Psoas muscle (tissue), 8 donors: ENCODE results near the gene MRPL47. TPM values are rescaled to one million over a fixed set of nuclear protein-coding genes. Genes with fewer than 3 reads are reported as not detected.

Experiments used
- ATAC-seq, 4 donors: fragments of 200-7000 bp; cut with Tn5 transposase; one replicate each; pipeline ENCODE4 v1.9.1; 2020; ENCODE audit warnings: moderate library complexity in 3 of 4, mild to moderate bottlenecking in 2 of 4
- DNase-seq, 2 donors: peaks; one replicate each; pipeline ENCODE4 v3.0.0-alpha.2; 2020
- H3K27ac ChIP-seq: fragments of 200-600 bp; one replicate; pipeline ENCODE4 v1.8.0; 2022
- H3K27me3 ChIP-seq, 3 donors: fragments of 200-600 bp in 1 of 3; one replicate each; pipeline versions ENCODE4 v1.6.1 to v1.8.0; 2013 to 2022; ENCODE audit warnings: low read length in 2 of 3, mild to moderate bottlenecking in 2 of 3, moderate library complexity in 1 of 3; ENCODE audit not compliant: insufficient read depth in 3 of 3
- H3K36me3 ChIP-seq, 2 donors: fragments of 200-600 bp in 1 of 2; one replicate each; pipeline versions ENCODE4 v1.6.1 to v1.8.0; 2013 to 2022; ENCODE audit warnings: low read depth in 1 of 2, mild to moderate bottlenecking in 1 of 2, moderate library complexity in 1 of 2; ENCODE audit not compliant: insufficient read depth in 1 of 2
- H3K4me1 ChIP-seq: fragments of 200-600 bp; one replicate; pipeline ENCODE4 v1.8.0; 2022
- H3K4me3 ChIP-seq: fragments of 200-600 bp; one replicate; pipeline ENCODE4 v1.8.0; 2022; ENCODE audit warnings: mild to moderate bottlenecking
- H3K9me3 ChIP-seq: fragments of 200-600 bp; one replicate; pipeline ENCODE4 v1.8.0; 2022
- WGBS, 3 donors: extraction: QIAGEN DNeasy Blood & Tissue Kit; methylation state at CpG; one replicate each; pipeline versions ENCODE4 v1.1.6 to v1.1.7; 2013; 5-methylcytosine and 5-hydroxymethylcytosine counted together
- intact Hi-C, 2 donors: fragments of 100-400 bp; cut with DNase I; formaldehyde crosslinking; loops; one replicate each; pipeline versions ENCODE4 v1.11.0 to v1.14.2; 2022
- polyA plus RNA-seq, 3 donors: library from polyadenylated mRNA; stranded (reverse); fragments of 200-250 nt; gene quantifications; one replicate each; pipeline ENCODE4 v1.2.3, GENCODE V29; 2013
- total RNA-seq, 4 donors: library from RNA; stranded (reverse); fragmentation: NEBNext Ultra II Directional in 2 of 4; extraction: Animal tissue kit (Norgen Biotek cat#: 25700) in 2 of 4; gene quantifications; one replicate each; pipeline versions ENCODE4 v1.2.1 to v1.2.4, GENCODE V29; 2021 to 2023
- TF ChIP-seq, protein P1 (sequence below): fragments of 200-600 bp; IDR thresholded peaks from one replicate; pipeline ENCODE4 v1.8.0; 2022; ENCODE audit warnings: antibody characterized with exemption
- donor health status: healthy with polysubstance abuse.
- donor health status: DM: no; HTN: no; CAD: no; lungs with moderate emphysema.
- donor health status: Bipolar disorder and iron deficiency.
- donor health status: healthy.
- donor health status: DM: yes; HTN: yes; CAD: no.
- donor health status: DM: no; HTN: no; CAD: no.
- donor health status: DM: no; HTN: no; CAD: no.
- donor health status: DM: yes; HTN: yes; CAD: no.

Gene MRPL47
- total and polyA plus RNA-seq, 7 donors, result 29.4 to 108 (median 62.6) TPM

DNA sequence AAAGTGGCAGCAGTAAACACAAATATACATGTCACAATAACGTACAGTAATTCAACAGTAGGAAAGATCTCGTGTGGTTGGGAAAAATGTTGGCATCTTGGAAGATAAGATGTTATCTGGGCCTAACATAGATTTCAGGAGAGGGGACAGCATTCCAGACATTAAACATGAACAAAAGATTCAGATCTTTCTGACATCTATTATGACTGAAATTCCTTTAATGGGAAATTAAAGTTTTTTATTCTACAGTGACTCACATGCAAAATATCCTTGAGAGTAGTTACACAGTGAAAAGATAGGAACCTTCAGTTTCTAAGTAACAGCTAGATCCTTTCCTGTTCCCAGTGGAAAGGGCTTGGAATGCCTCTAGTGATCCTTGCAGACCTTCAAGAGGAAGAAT is 9.4 kb upstream of the MRPL47 start:
- TF ChIP-seq, protein P1, sequence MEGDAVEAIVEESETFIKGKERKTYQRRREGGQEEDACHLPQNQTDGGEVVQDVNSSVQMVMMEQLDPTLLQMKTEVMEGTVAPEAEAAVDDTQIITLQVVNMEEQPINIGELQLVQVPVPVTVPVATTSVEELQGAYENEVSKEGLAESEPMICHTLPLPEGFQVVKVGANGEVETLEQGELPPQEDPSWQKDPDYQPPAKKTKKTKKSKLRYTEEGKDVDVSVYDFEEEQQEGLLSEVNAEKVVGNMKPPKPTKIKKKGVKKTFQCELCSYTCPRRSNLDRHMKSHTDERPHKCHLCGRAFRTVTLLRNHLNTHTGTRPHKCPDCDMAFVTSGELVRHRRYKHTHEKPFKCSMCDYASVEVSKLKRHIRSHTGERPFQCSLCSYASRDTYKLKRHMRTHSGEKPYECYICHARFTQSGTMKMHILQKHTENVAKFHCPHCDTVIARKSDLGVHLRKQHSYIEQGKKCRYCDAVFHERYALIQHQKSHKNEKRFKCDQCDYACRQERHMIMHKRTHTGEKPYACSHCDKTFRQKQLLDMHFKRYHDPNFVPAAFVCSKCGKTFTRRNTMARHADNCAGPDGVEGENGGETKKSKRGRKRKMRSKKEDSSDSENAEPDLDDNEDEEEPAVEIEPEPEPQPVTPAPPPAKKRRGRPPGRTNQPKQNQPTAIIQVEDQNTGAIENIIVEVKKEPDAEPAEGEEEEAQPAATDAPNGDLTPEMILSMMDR, result no peak
- Histone ChIP-seq H3K9me3 (no peaks in the 10 kb centered on the region), H3K4me1 (no peaks in the 10 kb centered on the region), H3K27ac (no peak overlapping the region), H3K27me3 (no peaks in the 10 kb centered on the region), H3K4me3 (no peak overlapping the region), H3K36me3 (peaks cover 3 to 75% of the 10 kb centered on the region in 2 donors)
- 56 to 71% (median 57%) methylated on average over 2 of the region's 2 CpGs for WGBS, 3 donors
- intact Hi-C loops, result no loop called here
- DNase-seq, result no peak
- ATAC-seq, result no peak

DNA sequence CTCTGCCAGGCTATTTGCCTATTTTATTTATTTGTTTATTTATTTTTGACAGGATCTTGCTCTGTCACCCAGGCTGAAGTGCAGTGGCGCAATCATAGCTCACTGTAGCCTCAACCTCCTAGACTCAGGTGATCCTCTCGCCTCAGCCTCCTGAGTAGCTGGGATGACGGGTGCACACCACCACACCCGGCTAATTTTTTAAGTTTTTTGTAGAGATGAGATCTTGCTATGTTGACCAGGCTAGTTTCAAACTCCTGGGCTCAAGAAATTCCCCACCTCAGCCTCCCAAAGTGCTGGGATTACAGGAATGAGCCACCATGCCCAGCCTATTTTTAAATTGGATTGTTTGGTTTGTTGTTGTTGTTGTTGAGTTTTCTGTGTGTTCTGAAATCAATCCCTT is 5.6 kb upstream of the MRPL47 start:
- 98% methylated on average over 4 of the region's 4 CpGs for WGBS, 3 donors
- no peak for ATAC-seq
- H3K4me1 ChIP-seq, result peaks cover 17% of the 10 kb centered on the region
- no peaks in the 10 kb centered on the region for H3K27me3 ChIP-seq
- peaks cover 3 to 65% of the 10 kb centered on the region in 2 donors for H3K36me3 ChIP-seq
- H3K9me3 ChIP-seq, result no peaks in the 10 kb centered on the region
- no peak overlapping the region for H3K4me3 ChIP-seq
- DNase-seq, result no peak
- H3K27ac ChIP-seq, result no peak overlapping the region
- TF ChIP-seq, protein P1, result no peak
- intact Hi-C loops, result no loop called here

DNA sequence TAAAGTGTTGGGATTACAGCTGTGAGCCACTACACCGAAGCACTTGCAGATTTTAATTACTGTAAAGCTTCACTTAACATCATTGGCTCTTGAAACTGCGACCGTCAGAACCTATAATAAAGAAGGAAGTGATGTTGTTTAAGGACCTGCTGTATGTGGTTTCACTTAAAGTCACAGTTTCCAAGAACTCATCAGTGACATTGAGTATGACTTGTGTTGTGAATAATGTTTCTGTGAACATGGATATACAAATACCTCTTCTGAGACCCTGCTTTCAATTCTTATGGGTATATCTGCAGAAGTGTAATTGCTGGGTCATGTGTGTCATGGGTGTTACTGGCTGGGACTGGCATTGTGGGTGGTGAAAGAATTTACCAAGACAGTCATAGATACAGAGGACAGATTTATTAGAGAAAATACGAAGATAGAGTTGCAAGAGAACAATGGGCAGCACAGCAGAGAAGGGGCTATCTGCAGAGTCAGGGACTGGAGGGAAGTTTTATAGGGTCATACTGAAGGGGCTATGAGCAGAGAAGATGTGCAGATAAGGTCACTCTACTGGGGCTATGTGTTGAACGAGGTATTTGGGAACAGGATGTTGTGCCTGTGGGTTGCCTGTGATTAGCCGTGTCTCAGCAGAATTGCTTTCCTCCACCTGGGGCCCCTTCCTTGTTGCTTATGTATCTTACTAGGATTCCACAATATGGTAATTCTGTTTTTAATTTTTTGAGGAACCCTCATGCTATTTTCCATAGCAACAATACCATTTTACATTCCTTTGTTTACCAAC is 4.7 kb upstream of the MRPL47 start:
- DNase-seq (no peak), ATAC-seq (no peak)
- no peak overlapping the region for H3K27ac ChIP-seq
- intact Hi-C loops, result loop anchor here in 1 of 2 donors (5.0 to 10.0 kb wide), 2 partner anchors 128 to 264 kb away; partner anchors contain the start of gene MFN1
- TF ChIP-seq, protein P1, result no peak
- no peak overlapping the region for H3K4me3 ChIP-seq
- 58 to 69% (median 61%) methylated on average over 6 of the region's 6 CpGs for WGBS, 3 donors
- peaks cover 3 to 58% of the 10 kb centered on the region in 2 donors for H3K36me3 ChIP-seq
- no peaks in the 10 kb centered on the region for H3K27me3 ChIP-seq
- peaks cover 17% of the 10 kb centered on the region for H3K4me1 ChIP-seq
- no peaks in the 10 kb centered on the region for H3K9me3 ChIP-seq

DNA sequence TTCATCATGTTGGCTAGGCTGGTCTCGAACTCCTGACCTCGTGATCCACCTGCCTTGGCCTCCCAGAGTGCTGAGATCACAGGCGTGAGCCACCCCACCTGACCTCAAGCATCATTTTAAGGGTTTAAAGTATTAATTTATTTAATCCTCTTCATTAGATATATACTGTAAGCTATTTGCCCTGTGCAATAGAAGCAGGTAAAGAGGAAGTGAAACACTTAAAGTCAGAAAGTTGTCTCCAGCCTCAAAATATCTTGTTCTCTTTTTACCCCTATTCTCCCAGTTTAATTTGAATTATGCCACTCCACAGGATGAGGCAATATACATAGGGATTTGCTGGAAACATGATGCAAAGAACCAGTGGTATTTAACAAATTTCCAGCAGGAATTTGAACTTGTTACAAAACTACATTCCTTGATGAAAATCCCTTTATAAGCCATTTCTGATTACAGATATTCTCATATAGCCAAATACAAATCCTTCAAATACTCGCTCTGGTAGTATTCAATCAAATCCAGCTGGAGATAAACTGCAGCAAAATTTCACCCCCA is 2.2 kb upstream of the MRPL47 start:
- TF ChIP-seq, protein P1, result no peak
- Histone ChIP-seq H3K27ac (no peak overlapping the region), H3K36me3 (peaks cover 4 to 53% of the 10 kb centered on the region in 2 donors), H3K4me1 (peaks cover 27% of the 10 kb centered on the region), H3K27me3 (no peaks in the 10 kb centered on the region), H3K9me3 (no peaks in the 10 kb centered on the region), H3K4me3 (no peak overlapping the region)
- no peak for DNase-seq
- intact Hi-C loops, result loop anchor here in 1 of 2 donors (5.0 to 10.0 kb wide), 2 partner anchors 131 to 262 kb away; partner anchors contain the start of gene MFN1
- no peak for ATAC-seq
- 82 to 94% (median 84%) methylated on average over 4 of the region's 4 CpGs for WGBS, 3 donors
